Erythroblast (primary cell): ENCODE data around the gene RARRES1.

ENCODE experiments used
- DNase-seq, 2 experiments: peaks; one replicate each; lab custom pipeline; 2025; lab: John Stamatoyannopoulos, UW
- GATA1 ChIP-seq: IDR thresholded peaks from 2 replicates; pipeline ENCODE4 v1.6.1; 2011; ENCODE audit warnings: low read depth, mild to moderate bottlenecking, control low read depth, low read length, moderate library complexity
- POLR2A ChIP-seq: IDR thresholded peaks from 2 replicates; pipeline ENCODE4 v1.6.1; 2011; ENCODE audit warnings: mild to moderate bottlenecking, low read length

The RARRES1 gene

DNA sequence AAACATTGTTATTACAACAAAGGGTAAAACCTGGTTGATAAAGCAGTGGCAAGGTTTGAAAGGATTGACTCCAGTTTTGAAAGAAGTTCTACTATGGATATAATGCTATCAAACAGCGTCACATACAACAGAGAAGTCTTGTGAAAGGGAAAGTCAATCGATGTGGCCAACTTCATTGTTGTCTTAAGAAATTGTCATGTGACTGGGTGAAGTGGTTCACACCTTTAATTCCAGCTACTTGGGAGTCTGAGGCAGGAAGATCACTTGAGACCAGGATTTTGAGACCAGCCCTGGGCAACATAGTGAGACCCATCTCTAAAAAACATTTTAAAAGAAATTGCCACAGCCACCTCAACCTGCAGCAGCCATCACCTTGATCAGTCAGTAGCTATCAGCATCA is 53.6 kb downstream of the RARRES1 start:
- no peak for TF ChIP-seq POLR2A
- no peak for TF ChIP-seq GATA1
- no peak for DNase-seq

DNA sequence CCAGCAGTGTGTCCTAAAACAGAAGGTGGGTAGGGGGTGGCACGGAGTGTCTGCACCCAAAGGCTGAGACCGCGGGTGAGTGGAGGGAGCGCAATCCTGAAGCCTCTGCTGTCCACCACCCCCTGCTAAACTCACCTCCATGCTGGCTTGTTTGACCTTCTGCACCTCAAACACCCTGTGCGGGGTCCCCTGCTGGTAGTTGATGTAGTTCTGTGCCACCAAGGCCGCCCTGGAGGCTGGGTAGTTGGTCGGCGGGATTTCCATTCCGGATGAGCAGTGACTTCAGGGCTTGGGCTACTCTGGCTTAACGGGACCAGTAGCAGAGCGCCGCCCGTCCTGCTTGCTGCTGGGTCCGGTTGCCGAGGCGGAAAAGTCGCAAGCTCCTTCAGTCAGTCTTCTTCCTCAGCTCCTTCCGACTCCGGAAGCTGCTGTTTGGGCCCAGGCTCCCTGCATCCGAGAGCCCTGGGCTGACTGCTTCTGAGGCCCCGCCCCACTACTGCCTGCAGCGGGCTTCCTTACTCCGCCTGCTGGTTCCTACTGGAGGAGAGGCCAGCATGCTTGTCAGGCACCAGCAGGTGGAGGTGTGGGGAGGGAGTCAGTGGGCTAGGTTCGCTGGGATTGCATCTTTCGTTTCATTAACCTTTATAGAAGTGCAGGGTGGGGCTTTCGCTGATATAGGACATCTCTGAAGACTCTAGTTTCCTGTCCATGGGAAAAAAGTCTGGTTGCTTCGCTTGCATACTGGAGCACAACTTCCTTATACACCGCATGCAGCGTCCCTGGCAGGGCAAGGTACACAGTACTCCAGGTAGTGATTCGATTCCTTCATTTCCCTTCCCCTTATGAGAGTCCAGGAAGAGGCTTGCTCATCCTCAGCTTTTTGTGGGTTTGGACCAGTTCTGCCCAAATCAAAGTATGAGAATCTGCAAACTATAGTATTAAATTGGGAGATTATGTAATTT is 59.8 kb downstream of the RARRES1 start, which contains the start of gene LXN:
Gene LXN (minus strand): TSS at position 434 of the 962 bp plus-strand sequence. CDS start 170 bp downstream, at position 264.
- peak; percentile 99 for TF ChIP-seq POLR2A
- no peak for TF ChIP-seq GATA1
- peak; percentile 88 to 91 for DNase-seq

DNA sequence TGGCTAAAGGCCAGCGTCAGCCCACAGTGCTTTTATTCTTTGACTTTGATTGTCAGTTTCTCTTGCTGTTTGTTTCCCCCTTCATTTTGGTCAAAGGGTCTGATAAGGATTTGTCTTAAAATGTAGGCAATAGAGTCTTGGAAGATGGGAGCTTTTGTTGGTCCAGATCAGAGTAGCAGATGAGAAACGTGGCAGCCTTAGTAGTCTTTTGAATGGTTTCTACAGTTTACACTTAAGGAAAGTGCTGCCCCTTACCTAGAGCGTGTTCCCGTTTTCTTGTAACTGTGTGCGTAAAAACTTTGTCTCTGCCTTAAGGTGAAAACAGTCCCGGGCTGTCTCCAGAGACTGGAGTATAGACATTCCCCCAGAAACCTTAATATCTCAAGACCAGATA is 60.4 kb downstream of the RARRES1 start:
- DNase-seq = peak; percentile 43 to 61
- no peak for TF ChIP-seq POLR2A
- no peak for TF ChIP-seq GATA1

DNA sequence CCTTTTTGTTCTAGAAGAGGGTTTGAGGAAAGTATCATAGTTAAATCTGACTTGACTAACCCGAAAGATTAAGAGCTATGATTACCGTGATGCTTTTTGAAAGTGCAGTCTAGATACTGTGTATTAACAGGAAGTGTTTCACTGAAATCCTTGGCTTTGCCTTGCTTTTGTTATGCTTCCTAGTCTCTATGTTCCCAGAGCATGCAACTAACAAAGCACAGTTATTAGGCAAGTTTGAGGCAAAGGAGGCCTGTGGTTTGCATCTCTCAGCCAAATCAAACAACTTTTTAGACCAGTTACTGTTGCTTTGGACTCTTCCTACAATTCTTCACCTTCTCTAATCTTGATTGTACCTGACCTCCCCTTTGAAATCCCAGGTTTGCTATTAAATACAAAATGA is 63.8 kb downstream of the RARRES1 start:
- TF ChIP-seq POLR2A = peak; percentile 41
- TF ChIP-seq GATA1 = no peak
- DNase-seq = no peak

DNA sequence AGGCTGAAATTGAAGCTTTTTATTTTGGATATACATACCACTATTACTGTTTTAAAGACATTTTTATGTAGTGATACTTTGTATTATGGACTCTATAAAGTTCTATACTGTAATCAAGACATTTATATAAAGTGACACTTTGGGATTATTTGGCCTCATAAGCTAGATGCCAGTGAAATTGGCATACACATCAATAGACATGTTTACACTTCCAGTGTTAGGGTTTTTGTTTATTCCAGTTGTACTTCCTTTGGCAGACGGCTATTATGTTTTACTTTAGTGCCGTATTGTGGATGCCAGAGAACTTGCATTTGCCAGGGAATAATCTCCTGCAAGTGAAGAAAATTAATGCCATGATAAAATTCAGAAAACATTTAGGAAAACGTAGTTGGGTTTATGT is 65.8 kb downstream of the RARRES1 start:
- no peak for TF ChIP-seq GATA1
- TF ChIP-seq POLR2A = no peak
- DNase-seq = no peak

DNA sequence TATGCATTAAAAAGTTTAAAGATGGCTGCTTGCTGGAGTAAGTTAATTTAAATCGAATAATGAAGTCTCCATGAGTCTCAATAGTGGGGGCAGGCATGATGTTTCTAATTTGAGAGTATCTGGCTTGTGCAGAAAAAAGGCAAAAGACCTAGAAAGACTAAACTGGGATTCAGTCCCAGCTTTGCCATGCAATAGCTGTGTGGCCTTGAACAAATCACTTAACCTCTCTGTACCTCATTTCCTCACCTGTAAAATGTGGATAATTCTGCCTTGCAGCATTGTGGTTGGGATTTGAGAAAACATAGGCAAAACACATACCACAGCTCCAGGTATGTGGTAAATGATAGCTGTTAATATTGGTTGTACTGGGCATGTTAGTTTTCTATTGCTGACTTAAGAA is 68.4 kb downstream of the RARRES1 start:
- peak; percentile 66 for TF ChIP-seq POLR2A
- TF ChIP-seq GATA1 = no peak
- no peak for DNase-seq

DNA sequence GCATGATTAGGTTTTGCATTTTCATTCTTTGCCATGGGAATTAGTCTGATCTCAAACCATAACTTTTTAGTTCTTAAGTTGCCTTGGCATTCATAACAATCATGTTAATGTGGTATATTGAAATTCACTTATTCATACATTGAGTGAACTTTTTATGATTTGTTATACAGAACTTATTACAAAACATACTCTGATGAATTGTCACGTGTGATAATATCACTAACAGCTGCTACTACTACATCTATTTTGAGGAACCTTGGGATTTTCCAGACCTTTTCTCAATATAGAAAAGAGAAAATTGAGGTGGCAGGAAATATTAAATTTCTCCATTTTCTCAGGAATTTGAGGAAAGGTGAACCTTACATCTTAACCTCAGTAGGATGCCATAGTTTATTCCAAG is 69.0 kb downstream of the RARRES1 start:
- TF ChIP-seq GATA1 = no peak
- no peak for TF ChIP-seq POLR2A

DNA sequence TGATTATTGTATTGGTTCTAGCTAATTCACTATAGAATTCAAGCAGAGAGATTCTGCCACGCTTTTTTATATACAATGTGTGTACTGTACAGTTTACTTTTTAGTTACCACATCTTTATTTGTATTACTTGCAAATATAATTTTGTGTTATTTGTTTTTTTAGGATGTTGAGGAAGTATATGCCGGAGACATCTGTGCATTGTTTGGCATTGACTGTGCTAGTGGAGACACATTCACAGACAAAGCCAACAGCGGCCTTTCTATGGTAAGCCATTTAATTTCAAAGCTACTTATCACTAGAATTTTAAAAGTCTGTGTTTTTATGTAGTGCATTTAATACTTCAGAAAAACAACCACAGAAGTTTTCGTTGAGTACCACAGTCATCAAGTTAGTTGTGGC is 71.5 kb downstream of the RARRES1 start:
- DNase-seq = no peak
- no peak for TF ChIP-seq GATA1
- no peak for TF ChIP-seq POLR2A

More for the DNA sequence above, 69.0 kb downstream of the RARRES1 start:
- DNase-seq = no peak

DNA sequence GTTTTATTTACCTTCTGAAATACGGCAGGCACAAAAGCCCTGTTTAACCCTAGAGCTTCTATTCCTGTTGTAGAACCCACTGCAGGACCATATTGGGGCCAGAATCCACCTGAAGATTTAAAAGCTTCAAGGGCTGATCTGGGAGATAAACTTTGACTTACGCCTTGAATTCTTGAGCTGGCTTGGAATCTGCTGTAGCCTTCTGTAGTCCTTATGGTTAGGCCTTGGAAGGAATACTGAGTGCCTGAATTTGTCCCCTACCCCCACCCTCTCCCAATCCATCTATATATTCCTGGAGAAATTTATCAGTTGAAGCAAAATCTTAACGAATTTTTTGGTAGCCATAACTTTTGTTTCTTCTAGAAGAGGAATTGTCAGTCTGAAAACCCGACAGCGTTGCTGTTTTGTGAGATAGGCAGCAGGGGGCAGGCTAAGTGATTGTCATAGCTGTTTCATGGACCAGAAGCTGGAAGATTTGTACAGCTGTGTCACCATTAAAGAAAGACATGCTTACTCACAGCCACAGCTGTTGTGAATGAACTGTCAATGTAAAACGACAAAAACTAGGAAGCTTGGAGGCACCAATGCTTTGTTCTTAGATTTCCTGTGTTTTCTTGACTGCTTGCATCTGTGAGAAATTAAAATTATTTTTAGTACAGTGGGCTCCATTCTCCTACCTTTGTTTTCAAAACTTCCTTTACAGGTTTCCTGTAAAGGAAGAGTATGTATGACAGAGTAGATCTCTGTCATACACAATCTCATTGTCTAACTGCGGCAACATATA is 72.6 kb downstream of the RARRES1 start:
- peak; percentile 80 to 86 for DNase-seq
- TF ChIP-seq POLR2A = no peak
- no peak for TF ChIP-seq GATA1

DNA sequence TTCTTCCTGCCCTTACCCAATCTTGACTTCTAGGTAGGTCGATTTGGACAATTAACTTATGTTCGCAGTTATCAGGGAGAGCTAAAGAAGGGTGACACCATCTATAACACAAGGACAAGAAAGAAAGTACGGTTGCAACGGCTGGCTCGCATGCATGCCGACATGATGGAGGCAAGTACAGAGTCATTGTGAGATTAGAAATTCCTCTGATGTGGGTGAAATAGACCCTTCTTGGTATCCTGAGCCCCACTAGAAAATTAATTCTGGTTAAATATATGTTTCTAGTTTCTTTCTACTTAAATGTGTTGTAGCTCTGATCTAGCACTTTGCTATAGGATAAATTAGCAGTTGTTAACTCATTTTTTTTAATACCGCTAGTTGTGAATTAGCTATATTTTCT is 73.4 kb downstream of the RARRES1 start:
- TF ChIP-seq POLR2A (no peak), GATA1 (no peak)
- no peak for DNase-seq

DNA sequence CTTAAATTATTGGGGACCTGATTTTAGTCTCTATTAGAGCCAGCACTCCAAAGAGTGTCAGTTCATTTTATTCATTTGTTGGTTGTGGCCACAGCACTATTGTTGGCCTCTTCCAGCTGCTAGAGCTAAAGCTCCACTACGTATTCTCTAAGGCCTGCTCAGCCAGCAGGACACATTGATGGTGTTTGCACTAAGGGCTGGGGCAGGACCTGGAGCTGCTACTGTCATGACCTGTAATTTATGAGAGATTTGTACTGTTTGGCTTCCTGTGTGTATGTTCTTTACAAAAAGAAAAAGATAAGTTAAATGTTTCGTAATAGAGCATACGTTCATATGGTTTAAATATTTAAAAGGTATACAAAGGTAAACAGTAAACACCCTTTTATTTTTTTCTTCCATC is 79.8 kb downstream of the RARRES1 start:
- no peak for TF ChIP-seq POLR2A
- no peak for TF ChIP-seq GATA1
- DNase-seq = no peak

DNA sequence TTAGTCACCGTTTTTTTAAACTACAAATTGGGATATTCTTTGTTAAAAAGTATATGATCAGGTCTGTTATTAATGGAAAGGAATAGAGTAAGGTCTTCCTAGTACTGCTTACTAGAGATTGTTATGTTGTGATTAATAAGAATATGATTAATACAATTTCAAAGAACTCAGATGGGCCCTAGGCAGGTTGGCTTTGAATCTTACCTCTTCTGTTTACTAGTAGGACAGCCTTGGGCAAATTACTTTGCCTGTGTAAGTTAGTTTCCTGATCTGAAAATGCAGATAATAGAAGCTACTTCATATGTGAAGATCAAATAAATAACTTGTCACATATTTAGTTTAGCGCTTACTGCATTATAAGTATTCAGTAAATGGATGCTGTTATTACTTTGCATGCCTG is 81.1 kb downstream of the RARRES1 start:
- DNase-seq = no peak
- TF ChIP-seq GATA1 (no peak), POLR2A (no peak)

DNA sequence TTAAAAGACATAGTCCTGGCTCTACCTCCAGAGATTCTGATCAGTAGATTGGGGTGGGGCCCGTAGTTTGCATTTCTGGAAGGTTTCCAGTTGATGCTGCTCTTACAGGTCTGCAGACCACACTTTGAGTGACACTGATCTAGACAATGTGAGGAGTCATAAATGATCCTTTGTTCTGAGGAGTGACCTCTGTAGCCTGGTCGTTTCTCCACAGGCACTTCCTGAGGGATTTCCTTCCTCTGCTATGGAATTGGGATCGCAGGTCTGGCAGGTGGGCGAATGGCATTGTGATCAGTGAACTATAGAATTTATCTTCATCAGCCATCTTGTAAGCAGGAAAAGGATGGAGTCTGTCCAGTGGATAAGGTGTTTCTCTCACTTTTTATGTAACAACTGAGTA is 82.5 kb downstream of the RARRES1 start:
- TF ChIP-seq POLR2A = no peak
- TF ChIP-seq GATA1 = no peak
- DNase-seq = peak; percentile 20 to 45
